IPS DF 4.7 (cell line): ENCODE measurements around the gene GALR2.

Source experiments
- DNase-seq: peaks from one replicate; pipeline ENCODE4 v3.0.0-alpha.2; 2013; ENCODE audit warnings: low spot score; ENCODE audit errors: extremely low read depth

GALR2 gene

DNA sequence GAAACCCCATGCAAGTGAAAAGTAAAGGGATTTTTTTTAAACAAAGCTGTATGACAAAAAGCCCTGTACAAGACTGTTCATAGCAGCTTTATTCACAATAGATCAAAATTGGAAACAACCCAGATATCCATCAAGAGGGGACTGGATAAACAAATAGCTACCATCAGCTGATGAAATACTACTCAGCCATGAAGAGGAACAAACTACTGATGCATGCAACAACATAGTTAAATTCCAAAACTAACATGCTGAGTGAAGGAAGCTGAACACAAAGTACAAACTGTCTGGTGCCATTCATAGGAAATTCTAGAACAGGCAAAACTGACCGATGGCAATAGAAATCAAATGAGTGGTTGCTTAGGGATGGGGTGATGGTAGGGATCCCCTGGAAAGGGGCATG, 51.3 kb downstream of the GALR2 start:
- DNase-seq = no peak
